ENCODE data around the gene WWOX.

- TF ChIP-seq SIN3A (conservative IDR thresholded peaks at IDR 0.05 in 1 of 2, IDR thresholded peaks at IDR 0.05 in 1 of 2; ENCODE audit: low read depth in 1 of 2, low read length in 2 of 2): no peak
- no peak for TF ChIP-seq POLR2AphosphoS5 (IDR thresholded peaks at IDR 0.05; ENCODE audit: low read depth, low read length)
- no peak for TF ChIP-seq CTCF (IDR thresholded peaks at IDR 0.05; ENCODE audit: control extremely low read depth in 1 of 3, insufficient read depth in 1 of 3, low read depth in 1 of 3, low read length in 3 of 3)
- no peak for TF ChIP-seq CEBPB (IDR thresholded peaks at IDR 0.05; ENCODE audit: low read depth, low read length)
- TF ChIP-seq CHD2 (IDR thresholded peaks at IDR 0.05; ENCODE audit: low read length): no peak
- no peak for TF ChIP-seq MAX (IDR thresholded peaks at IDR 0.05)
- TF ChIP-seq SUZ12 (IDR thresholded peaks at IDR 0.05; ENCODE audit: low read length): no peak
- no peak for TF ChIP-seq EZH2 (IDR thresholded peaks at IDR 0.05; ENCODE audit: low read depth, low read length, severe bottlenecking)
Observed at GRCh38 chr16:78215222-78215621, 115.8 kb downstream of the WWOX start.

Data from H1 (cell line).